ENCODE results near the gene LRRC41. TPM values are rescaled to one million over a fixed set of nuclear protein-coding genes. Genes with fewer than 3 reads are reported as not detected.

Gene LRRC41
- total and polyA plus RNA-seq, 4 experiments from 2014 or later, result 31.8 to 66.1 (median 39.9) TPM

- peak in 1 of 5 donors; percentile 7 for DNase-seq
- Mint-ChIP-seq H3K9me3 (no peaks in the 10 kb centered on the region), H3K27ac (peak overlapping the region in 4 of 7 donors; percentile 36 to 49 (median 43)), H3K4me3 (peak overlapping the region in 1 of 8 donors; percentile 40), H3K27me3 (no peaks in the 10 kb centered on the region), H3K4me1 (peaks cover 4 to 14% (median 5%) of the 10 kb centered on the region in 4 donors), H3K36me3 (peaks cover 27 to 43% of the 10 kb centered on the region in 2 donors)
- ChIA-PET POLR2A (ENCODE audit: partially characterized antibody) (interaction anchor here (2.0 kb wide), 1 partner anchor 18 kb away, joined by 9 read pairs; the partner anchor contains the start of genes LRRC41 and UQCRH), CTCF (ENCODE audit: partially characterized antibody) (interaction anchor here (2.7 kb wide), 1 partner anchor 62 kb away, joined by 13 read pairs; no protein-coding TSS in a partner anchor)
- H3K27ac ChIP-seq (ENCODE audit: low read depth, low read length), result no peak overlapping the region
- no peak overlapping the region for H3K4me3 ChIP-seq (ENCODE audit: low read length in 2 of 2)
- intact Hi-C loops (cut with micrococcal nuclease), result no loop called here
- H3K9me3 ChIP-seq (ENCODE audit: control insufficient read depth in 1 of 2, low read length in 2 of 2), result no peaks in the 10 kb centered on the region
- no peaks in the 10 kb centered on the region for H3K4me1 ChIP-seq (ENCODE audit: insufficient read depth, low read length)
- no peaks in the 10 kb centered on the region for H3K27me3 ChIP-seq (ENCODE audit: insufficient read depth, low read length)
- peaks cover 7% of the 10 kb centered on the region for H3K36me3 ChIP-seq (ENCODE audit: insufficient read depth, low read length)
Observed at GRCh38 chr1:46285730-46286477, 17.5 kb downstream of the LRRC41 start.

GRCh38 chr1:46284597-46285564, 18.5 kb downstream of the LRRC41 start:
- Mint-ChIP-seq H3K27me3 (no peaks in the 10 kb centered on the region), H3K9me3 (no peaks in the 10 kb centered on the region), H3K4me3 (no peak overlapping the region), H3K27ac (peak overlapping the region in 5 of 7 donors; percentile 30 to 75 (median 61)), H3K36me3 (peaks cover 32 to 47% of the 10 kb centered on the region in 2 donors), H3K4me1 (peaks cover 4 to 14% (median 5%) of the 10 kb centered on the region in 4 donors)
- POLR2A ChIA-PET (ENCODE audit: partially characterized antibody), result interaction anchor here (2.0 kb wide), 1 partner anchor 19 kb away, joined by 9 read pairs; the partner anchor contains the start of genes LRRC41 and UQCRH
- no peaks in the 10 kb centered on the region for H3K4me1 ChIP-seq (ENCODE audit: insufficient read depth, low read length)
- H3K4me3 ChIP-seq (ENCODE audit: low read length in 2 of 2), result no peak overlapping the region
- H3K27me3 ChIP-seq (ENCODE audit: insufficient read depth, low read length), result no peaks in the 10 kb centered on the region
- H3K9me3 ChIP-seq (ENCODE audit: control insufficient read depth in 1 of 2, low read length in 2 of 2), result no peaks in the 10 kb centered on the region
- CTCF ChIA-PET (ENCODE audit: partially characterized antibody), result interaction anchor here (2.7 kb wide), 1 partner anchor 63 kb away, joined by 13 read pairs; no protein-coding TSS in a partner anchor
- H3K36me3 ChIP-seq (ENCODE audit: insufficient read depth, low read length), result peaks cover 11% of the 10 kb centered on the region
- DNase-seq, result no peak
- no peak overlapping the region for H3K27ac ChIP-seq (ENCODE audit: low read depth, low read length)
- intact Hi-C loops (cut with micrococcal nuclease), result no loop called here

- DNase-seq, result no peak
- Mint-ChIP-seq H3K36me3 (peaks cover 29 to 51% of the 10 kb centered on the region in 2 donors), H3K4me1 (peaks cover 4 to 14% (median 5%) of the 10 kb centered on the region in 4 donors), H3K27me3 (no peaks in the 10 kb centered on the region), H3K4me3 (no peak overlapping the region), H3K9me3 (no peaks in the 10 kb centered on the region), H3K27ac (peak overlapping the region in 1 of 7 donors; percentile 43)
- no peak overlapping the region for H3K27ac ChIP-seq (ENCODE audit: low read depth, low read length)
- ChIA-PET POLR2A (ENCODE audit: partially characterized antibody) (no interaction called here), CTCF (ENCODE audit: partially characterized antibody) (interaction anchor here (2.7 kb wide), 1 partner anchor 64 kb away, joined by 13 read pairs; no protein-coding TSS in a partner anchor)
- H3K4me1 ChIP-seq (ENCODE audit: insufficient read depth, low read length), result no peaks in the 10 kb centered on the region
- no peaks in the 10 kb centered on the region for H3K27me3 ChIP-seq (ENCODE audit: insufficient read depth, low read length)
- peaks cover 11% of the 10 kb centered on the region for H3K36me3 ChIP-seq (ENCODE audit: insufficient read depth, low read length)
- intact Hi-C loops (cut with micrococcal nuclease), result no loop called here
- H3K4me3 ChIP-seq (ENCODE audit: low read length in 2 of 2), result no peak overlapping the region
- no peaks in the 10 kb centered on the region for H3K9me3 ChIP-seq (ENCODE audit: control insufficient read depth in 1 of 2, low read length in 2 of 2)
Observed at GRCh38 chr1:46284058-46284457, 19.4 kb downstream of the LRRC41 start.

GRCh38 chr1:46281021-46281420, 22.4 kb downstream of the LRRC41 start:
- Histone ChIP-seq H3K27ac (ENCODE audit: low read depth, low read length) (no peak overlapping the region), H3K9me3 (ENCODE audit: control insufficient read depth in 1 of 2, low read length in 2 of 2) (no peaks in the 10 kb centered on the region), H3K27me3 (ENCODE audit: insufficient read depth, low read length) (no peaks in the 10 kb centered on the region), H3K36me3 (ENCODE audit: insufficient read depth, low read length) (peaks cover 12% of the 10 kb centered on the region), H3K4me3 (ENCODE audit: low read length in 2 of 2) (no peak overlapping the region), H3K4me1 (ENCODE audit: insufficient read depth, low read length) (no peaks in the 10 kb centered on the region)
- intact Hi-C loops (cut with micrococcal nuclease), result no loop called here
- H3K27ac Mint-ChIP-seq, result peak overlapping the region in 3 of 7 donors; percentile 15 to 37 (median 25)
- H3K9me3 Mint-ChIP-seq, result no peaks in the 10 kb centered on the region
- H3K27me3 Mint-ChIP-seq, result no peaks in the 10 kb centered on the region
- peaks cover 0 to 2% (median 1%) of the 10 kb centered on the region in 4 donors for H3K4me1 Mint-ChIP-seq
- H3K36me3 Mint-ChIP-seq, result peaks cover 21 to 51% of the 10 kb centered on the region in 2 donors
- DNase-seq, result no peak
- ChIA-PET POLR2A (ENCODE audit: partially characterized antibody) (no interaction called here), CTCF (ENCODE audit: partially characterized antibody) (no interaction called here)
- no peak overlapping the region for H3K4me3 Mint-ChIP-seq

- POLR2A ChIA-PET (ENCODE audit: partially characterized antibody), result no interaction called here
- H3K27ac Mint-ChIP-seq, result no peak overlapping the region
- H3K27me3 ChIP-seq (ENCODE audit: insufficient read depth, low read length), result no peaks in the 10 kb centered on the region
- H3K9me3 Mint-ChIP-seq, result no peaks in the 10 kb centered on the region
- H3K36me3 Mint-ChIP-seq, result peaks cover 21 to 47% of the 10 kb centered on the region in 2 donors
- CTCF ChIA-PET (ENCODE audit: partially characterized antibody), result no interaction called here
- intact Hi-C loops (cut with micrococcal nuclease), result no loop called here
- DNase-seq, result no peak
- no peaks in the 10 kb centered on the region for H3K27me3 Mint-ChIP-seq
- no peaks in the 10 kb centered on the region for H3K9me3 ChIP-seq (ENCODE audit: control insufficient read depth in 1 of 2, low read length in 2 of 2)
- peaks cover 12% of the 10 kb centered on the region for H3K36me3 ChIP-seq (ENCODE audit: insufficient read depth, low read length)
- no peak overlapping the region for H3K27ac ChIP-seq (ENCODE audit: low read depth, low read length)
- H3K4me1 ChIP-seq (ENCODE audit: insufficient read depth, low read length), result no peaks in the 10 kb centered on the region
- H3K4me3 ChIP-seq (ENCODE audit: low read length in 2 of 2), result no peak overlapping the region
- H3K4me3 Mint-ChIP-seq, result no peak overlapping the region
- peaks cover 0 to 1% (median under 1%) of the 10 kb centered on the region in 4 donors for H3K4me1 Mint-ChIP-seq
Observed at GRCh38 chr1:46280092-46280491, 23.3 kb downstream of the LRRC41 start.

- DNase-seq, result no peak
- H3K36me3 ChIP-seq (ENCODE audit: insufficient read depth, low read length), result peaks cover 12% of the 10 kb centered on the region
- no peaks in the 10 kb centered on the region for H3K27me3 ChIP-seq (ENCODE audit: insufficient read depth, low read length)
- CTCF ChIA-PET (ENCODE audit: partially characterized antibody), result no interaction called here
- no peak overlapping the region for H3K4me3 ChIP-seq (ENCODE audit: low read length in 2 of 2)
- H3K9me3 ChIP-seq (ENCODE audit: control insufficient read depth in 1 of 2, low read length in 2 of 2), result no peaks in the 10 kb centered on the region
- Mint-ChIP-seq H3K9me3 (no peaks in the 10 kb centered on the region), H3K27ac (no peak overlapping the region), H3K27me3 (no peaks in the 10 kb centered on the region), H3K4me1 (peaks cover 0 to 1% (median under 1%) of the 10 kb centered on the region in 4 donors), H3K4me3 (no peak overlapping the region), H3K36me3 (peaks cover 18 to 35% of the 10 kb centered on the region in 2 donors)
- no peaks in the 10 kb centered on the region for H3K4me1 ChIP-seq (ENCODE audit: insufficient read depth, low read length)
- H3K27ac ChIP-seq (ENCODE audit: low read depth, low read length), result no peak overlapping the region
- intact Hi-C loops (cut with micrococcal nuclease), result no loop called here
- POLR2A ChIA-PET (ENCODE audit: partially characterized antibody), result no interaction called here
Observed at GRCh38 chr1:46278807-46279206, 24.6 kb downstream of the LRRC41 start.

Data from CD4-positive, alpha-beta memory T cell (primary cell).